ELF-1 (cell line): ENCODE data around the gene ZNF556.
"Not testable (repeated sequence)": the region's sequence is repeated elsewhere in the genome, so short reads cannot be mapped to it uniquely, and the experiment has no call there.

Experiments used
- DNase-seq: peaks from one replicate; pipeline ENCODE4 v3.0.0-alpha.2; 2016; ENCODE audit warnings: low read depth, low spot score

Gene ZNF556

DNA sequence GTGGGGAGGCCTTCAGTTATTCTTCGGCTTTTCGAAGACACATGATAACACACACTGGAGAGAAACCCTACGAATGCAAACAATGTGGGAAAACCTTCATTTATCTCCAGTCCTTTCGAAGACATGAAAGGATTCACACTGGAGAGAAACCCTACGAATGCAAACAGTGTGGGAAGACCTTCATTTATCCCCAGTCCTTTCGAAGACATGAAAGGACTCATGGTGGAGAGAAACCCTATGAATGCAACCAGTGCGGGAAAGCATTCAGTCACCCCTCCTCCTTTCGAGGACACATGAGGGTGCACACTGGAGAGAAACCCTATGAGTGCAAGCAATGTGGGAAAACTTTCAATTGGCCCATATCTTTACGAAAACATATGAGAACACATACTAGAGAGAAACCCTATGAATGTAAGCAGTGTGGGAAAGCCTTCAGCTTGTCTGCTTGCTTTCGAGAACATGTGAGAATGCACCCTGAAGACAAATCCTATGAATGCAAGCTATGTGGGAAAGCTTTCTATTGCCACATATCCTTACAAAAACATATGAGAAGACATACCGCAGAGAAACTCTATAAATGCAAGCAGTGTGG, 14.0 kb upstream of the ZNF556 start:
- no peak for DNase-seq

DNA sequence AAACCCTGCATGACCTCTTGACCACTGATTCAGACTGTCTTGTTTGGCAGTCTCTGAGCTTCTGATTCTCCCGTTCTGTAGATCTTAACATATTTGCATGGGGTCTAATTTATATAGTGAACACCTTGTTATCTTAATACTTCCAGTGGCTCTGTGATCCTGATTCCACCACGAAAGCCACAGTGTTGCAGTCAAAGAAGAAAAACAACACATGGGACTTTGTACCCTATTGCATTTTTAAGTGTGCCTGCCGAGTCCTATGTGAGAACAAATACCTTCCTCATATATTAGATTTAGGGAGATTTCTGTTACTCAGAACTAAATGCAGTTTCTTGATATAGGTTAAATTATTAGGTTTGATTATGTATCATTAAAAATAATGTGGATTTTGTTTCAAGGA, 12.3 kb upstream of the ZNF556 start:
- no peak for DNase-seq

GRCh38 chr19:2856457-2857050, 10.6 kb upstream of the ZNF556 start:
- no peak for DNase-seq

DNA sequence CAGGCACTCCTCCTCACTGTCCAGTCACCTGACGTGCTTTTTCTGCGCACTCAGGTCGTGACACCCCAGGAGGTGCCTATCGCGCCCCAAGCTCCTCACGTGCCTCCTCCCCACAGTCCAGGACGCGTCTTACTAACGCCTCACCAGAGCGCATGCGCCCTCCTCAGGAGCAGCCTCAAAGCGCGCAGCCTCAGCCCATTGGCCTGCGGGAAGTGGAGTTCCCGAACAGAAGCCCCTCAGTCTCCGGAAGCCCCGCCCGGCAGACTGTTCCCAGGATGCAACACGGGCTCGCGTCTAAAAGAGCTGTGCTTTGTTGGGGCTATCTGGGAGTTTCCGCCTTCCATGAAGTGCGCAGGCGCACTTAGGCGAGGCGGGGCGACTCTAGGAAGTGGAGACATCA, 8.3 kb upstream of the ZNF556 start:
- DNase-seq, result no peak

GRCh38 chr19:2863816-2864215, 3.3 kb upstream of the ZNF556 start:
- no peak for DNase-seq

DNA sequence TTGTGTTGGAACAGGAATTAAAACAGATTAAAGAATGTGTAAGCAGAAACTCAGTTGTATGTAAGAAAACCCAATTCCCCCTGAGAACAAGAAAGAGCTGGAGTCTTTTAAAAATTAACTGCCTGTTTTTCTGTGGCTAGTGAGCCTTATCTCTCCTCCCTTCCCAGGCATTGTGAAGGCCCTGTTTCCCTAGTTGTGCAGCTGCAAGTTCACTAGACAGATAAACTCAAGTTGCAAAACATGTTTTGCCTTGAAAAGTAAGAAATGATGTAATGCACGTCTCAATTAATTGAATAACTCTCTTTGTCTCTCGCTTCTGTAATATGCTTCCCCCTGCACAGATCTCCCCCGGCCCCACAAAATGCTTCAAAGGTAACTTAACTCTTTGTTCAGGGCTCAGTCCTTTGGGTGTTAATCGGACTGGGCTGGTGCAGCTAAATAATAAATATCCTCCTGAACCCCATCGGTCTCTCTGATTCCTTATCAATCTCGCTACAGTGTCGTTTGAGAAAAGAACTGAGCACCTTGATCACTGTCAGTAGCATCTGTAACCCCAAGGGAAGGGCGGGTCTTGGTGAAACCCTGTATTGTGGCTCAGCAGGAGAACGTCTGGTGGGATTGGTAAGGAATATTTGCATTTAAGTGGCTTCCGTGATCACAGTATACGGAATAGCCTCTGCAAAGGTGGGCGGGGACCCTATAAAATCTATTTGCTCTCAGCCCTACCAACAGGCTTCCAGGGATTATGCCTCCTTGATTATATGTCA, 1.6 kb upstream of the ZNF556 start:
- no peak for DNase-seq

GRCh38 chr19:2866495-2867024, 575 bp upstream of the ZNF556 start:
- DNase-seq, result no peak

DNA sequence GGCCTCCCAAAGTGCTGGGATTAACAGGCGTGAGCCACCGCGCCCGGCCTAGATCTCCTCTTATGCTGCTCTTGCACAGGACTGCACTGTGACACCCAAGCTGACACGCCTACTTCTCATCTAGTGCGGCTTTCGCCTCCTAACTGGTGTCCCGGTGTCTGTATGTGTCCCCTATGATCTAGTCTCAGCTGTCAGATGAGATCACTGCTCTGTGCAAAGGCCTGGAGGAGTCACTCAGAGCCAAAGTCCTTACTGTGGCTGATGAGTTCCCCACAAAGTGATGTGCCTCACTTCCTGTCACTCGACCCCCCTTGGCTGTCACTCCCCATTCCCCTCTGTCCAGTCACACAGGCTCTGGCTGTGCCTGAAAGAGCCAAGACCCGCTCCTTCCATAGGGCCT, 2.5 kb downstream of the ZNF556 start:
- DNase-seq, result no peak

DNA sequence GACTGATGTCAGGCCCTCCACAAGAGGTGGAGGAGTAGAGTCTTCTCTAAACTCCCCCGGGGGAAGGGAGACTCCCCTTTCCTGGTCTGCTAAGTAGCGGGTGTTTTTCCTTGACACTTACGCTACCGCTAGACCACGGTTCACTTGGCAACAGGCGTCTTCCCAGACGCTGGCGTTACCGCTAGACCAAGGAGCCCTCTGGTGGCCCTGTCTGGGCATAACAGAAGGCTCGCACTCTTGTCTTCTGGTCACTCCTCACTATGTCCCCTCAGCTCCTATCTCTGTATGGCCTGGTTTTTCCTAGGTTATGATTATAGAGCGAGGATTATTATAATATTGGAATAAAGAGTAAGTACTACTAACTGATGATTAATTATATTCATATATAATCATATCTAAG, 5.0 kb downstream of the ZNF556 start:
- DNase-seq, result not testable (repeated sequence)

- no peak for DNase-seq
These were observed 10.5 kb downstream of the ZNF556 start for GRCh38 chr19:2877398-2878331.

DNA sequence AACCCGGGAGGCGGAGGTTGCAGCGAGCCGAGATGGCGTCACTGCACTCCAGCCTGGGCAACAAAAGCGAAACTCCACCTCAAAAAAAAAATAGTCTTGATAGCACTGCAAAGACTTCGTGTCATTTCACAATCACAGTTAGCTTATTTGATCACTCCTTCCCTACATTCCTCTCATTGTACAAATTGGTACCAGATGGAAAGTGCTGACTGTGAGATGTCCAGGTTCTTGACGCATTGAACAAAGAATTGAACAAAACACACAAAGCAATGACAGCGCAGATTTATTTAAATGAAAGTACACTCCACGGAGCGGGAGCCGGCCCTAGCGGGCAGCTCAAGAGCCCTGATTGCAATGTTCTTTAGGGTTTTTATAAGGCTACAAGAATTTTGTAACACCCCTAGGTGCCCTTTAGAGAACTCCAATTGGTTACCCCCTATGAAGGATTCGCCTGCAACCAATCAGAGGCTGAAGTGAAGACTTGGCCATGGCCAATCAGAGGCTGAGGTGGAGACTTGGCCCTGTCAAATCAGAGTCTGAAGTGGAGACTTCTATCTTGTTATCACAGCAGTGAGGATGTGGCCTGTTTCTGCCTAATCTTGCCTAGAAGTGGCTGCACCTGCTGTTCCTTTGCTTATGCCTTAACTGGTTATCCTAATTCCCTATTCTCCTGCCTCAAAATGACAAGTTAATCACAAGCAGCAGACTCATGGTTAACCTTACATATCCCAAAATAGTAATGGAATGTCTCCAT, 16.7 kb downstream of the ZNF556 start:
- DNase-seq, result no peak

GRCh38 chr19:2885736-2886135, 18.6 kb downstream of the ZNF556 start:
- DNase-seq, result no peak

DNA sequence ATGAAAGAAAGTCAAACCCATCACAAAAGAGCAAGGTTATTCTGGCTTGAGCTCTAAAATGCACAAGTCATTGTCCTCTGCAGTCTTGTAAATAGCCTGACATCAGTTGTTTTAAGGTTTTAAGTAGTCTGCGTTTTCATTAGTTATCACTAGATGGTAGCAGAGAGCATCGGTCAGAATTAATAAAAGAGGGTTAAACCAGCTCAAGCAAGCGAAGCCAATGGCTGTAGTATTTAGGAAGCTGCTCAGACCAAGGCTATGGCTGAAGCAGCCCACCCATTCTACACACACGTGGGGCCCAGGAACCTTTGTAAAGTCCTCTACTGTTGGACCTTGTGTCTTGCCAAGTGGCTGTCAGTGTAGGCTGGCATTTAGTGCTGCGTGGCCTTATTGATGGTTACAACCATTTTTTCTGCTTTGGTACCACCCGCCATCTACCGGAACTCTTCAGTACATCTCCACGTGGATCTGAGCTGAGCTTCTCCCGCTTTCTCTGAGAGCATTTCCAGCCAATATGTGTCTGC, 20.3 kb downstream of the ZNF556 start:
- DNase-seq, result peak; percentile 55

- DNase-seq, result no peak
These were observed 21.6 kb downstream of the ZNF556 start for GRCh38 chr19:2888731-2889224.

- not testable (repeated sequence) for DNase-seq
These were observed 23.4 kb downstream of the ZNF556 start for GRCh38 chr19:2890531-2890930.

DNA sequence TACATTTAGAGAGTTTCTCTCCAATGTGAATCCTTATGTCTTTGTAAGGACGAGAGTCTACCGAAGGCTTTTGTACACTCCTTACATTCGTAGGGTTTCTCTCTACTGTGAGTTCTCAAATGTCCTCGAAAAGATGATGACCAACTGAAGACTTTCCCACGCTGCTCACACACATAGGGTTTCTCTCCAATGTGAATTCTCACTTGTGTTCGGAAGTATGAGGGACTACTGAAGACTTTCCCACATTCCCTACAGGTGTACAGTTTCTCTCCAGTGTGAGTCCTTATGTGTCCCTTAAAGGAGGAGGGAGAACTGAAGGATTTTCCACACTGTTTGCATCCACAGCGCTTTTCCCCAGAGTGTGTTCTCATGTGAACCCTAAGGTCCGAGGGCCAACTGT, 29.6 kb downstream of the ZNF556 start:
- DNase-seq, result no peak

GRCh38 chr19:2900296-2901252, 33.4 kb downstream of the ZNF556 start, which contains the start of gene ZNF57:
Gene ZNF57 (plus strand): TSS chr19:2900928. CDS start chr19:2901046, 118 bp downstream.
- DNase-seq, result peak; percentile 99

GRCh38 chr19:2902590-2903218, 35.6 kb downstream of the ZNF556 start:
- peak; percentile 27 for DNase-seq

GRCh38 chr19:2903326-2903725, 36.2 kb downstream of the ZNF556 start:
- DNase-seq, result not testable (repeated sequence)
